CD4-positive, alpha-beta memory T cell (primary cell): ENCODE data around the gene EFTUD2. TPM values are rescaled to one million over a fixed set of nuclear protein-coding genes. Genes with fewer than 3 reads are reported as not detected.

ENCODE experiments used
- CTCF ChIA-PET: fragments of 350-600 bp; sonication (Branson Sonifier 250); formaldehyde crosslinking; loops from one replicate; lab custom pipeline; 2021; ENCODE audit warnings: inconsistent platforms; ENCODE audit not compliant: partially characterized antibody; lab: Charles Lee
- POLR2A ChIA-PET: fragments of 350-600 bp; sonication (Branson Sonifier 250); formaldehyde crosslinking; loops from one replicate; lab custom pipeline; 2021; ENCODE audit not compliant: partially characterized antibody; lab: Charles Lee
- DNase-seq, 5 donors: peaks; one replicate each; pipeline versions ENCODE4 v3.0.0 to v3.0.0-alpha.2; 2020 to 2022; ENCODE audit warnings: mixed read lengths in 1 of 5
- H3K27ac ChIP-seq: one replicate; pipeline ENCODE4 v1.7.0; 2013; ENCODE audit warnings: low read depth, low read length
- H3K27me3 ChIP-seq: 2 replicates; pipeline ENCODE4 v1.7.0; 2013; ENCODE audit warnings: mild to moderate bottlenecking, low read length, moderate library complexity; ENCODE audit not compliant: insufficient read depth
- H3K36me3 ChIP-seq: 2 replicates; pipeline ENCODE4 v1.7.0; 2013; ENCODE audit warnings: mild to moderate bottlenecking, low read length, moderate library complexity; ENCODE audit not compliant: insufficient read depth
- H3K4me1 ChIP-seq: 2 replicates; pipeline ENCODE4 v1.7.0; 2013; ENCODE audit warnings: mild to moderate bottlenecking, low read length, moderate library complexity; ENCODE audit not compliant: insufficient read depth
- H3K4me3 ChIP-seq, 2 donors: one replicate each; pipeline ENCODE4 v1.7.0; 2013; ENCODE audit warnings: low read length in 2 of 2, mild to moderate bottlenecking in 1 of 2
- H3K9me3 ChIP-seq, 2 donors: one replicate each; pipeline ENCODE4 v1.7.0; 2013; ENCODE audit warnings: low read length in 2 of 2, control low read depth in 1 of 2; ENCODE audit not compliant: control insufficient read depth in 1 of 2
- H3K27ac Mint-ChIP-seq, 7 donors: one replicate each; pipeline ENCODE4 v1.8.0; 2020 to 2021; ENCODE audit warnings: mixed read lengths in 7 of 7, mild to moderate bottlenecking in 6 of 7, inconsistent platforms in 3 of 7, moderate library complexity in 3 of 7
- H3K27me3 Mint-ChIP-seq, 2 donors: one replicate each; pipeline ENCODE4 v1.8.0; 2020 to 2021; ENCODE audit warnings: mixed read lengths in 2 of 2
- H3K36me3 Mint-ChIP-seq, 2 donors: one replicate each; pipeline ENCODE4 v1.8.0; 2020 to 2021; ENCODE audit warnings: mixed read lengths in 2 of 2, inconsistent platforms in 1 of 2, mild to moderate bottlenecking in 1 of 2
- H3K4me1 Mint-ChIP-seq, 4 donors: one replicate each; pipeline ENCODE4 v1.8.0; 2020 to 2021; ENCODE audit warnings: mixed read lengths in 4 of 4, mild to moderate bottlenecking in 1 of 4
- H3K4me3 Mint-ChIP-seq, 8 donors: one replicate each; pipeline ENCODE4 v1.8.0; 2020 to 2021; ENCODE audit warnings: mixed read lengths in 8 of 8, mild to moderate bottlenecking in 7 of 8, moderate library complexity in 6 of 8, inconsistent platforms in 3 of 8
- H3K9me3 Mint-ChIP-seq, 8 donors: one replicate each; pipeline ENCODE4 v1.8.0; 2020 to 2021; ENCODE audit warnings: mixed read lengths in 8 of 8, mild to moderate bottlenecking in 5 of 8, inconsistent platforms in 3 of 8, moderate library complexity in 1 of 8
- intact Hi-C: fragments of 100-400 bp; cut with micrococcal nuclease; formaldehyde crosslinking; loops from one replicate; pipeline ENCODE4 v1.15.1; 2023
- polyA plus RNA-seq, 2 donors: library from polyadenylated mRNA; unstranded; fragments of 300-500 nt; fragmentation: Illumina TruSeq; gene quantifications; one replicate each; pipeline ENCODE4 v1.2.3, GENCODE V29; 2021
- total RNA-seq, 2 experiments: library from RNA; stranded (reverse); gene quantifications; one replicate each; pipeline ENCODE4 v1.2.3, GENCODE V29; 2021

EFTUD2 gene
- total and polyA plus RNA-seq, 4 experiments from 2014 or later: 82.2 to 101 (median 90.6) TPM

DNA sequence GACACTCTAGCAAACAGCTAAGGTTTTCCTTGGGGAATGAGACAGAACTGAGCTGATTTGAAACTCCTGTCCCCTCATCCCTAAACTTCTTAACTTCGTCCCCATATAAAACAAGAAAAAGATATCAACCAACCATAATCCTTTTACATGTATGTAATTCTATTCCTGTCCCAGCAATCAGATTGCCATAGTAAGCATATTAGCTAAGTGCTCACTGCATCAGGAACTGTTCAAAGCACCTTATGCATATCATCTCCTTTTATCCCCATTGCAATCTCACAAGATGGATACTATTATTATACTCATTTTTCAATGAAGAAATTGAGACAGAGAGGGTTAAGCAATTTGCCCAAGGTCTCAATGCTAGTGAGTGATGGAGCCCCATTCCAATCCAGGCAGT, 41.5 kb upstream of the EFTUD2 start:
- ChIA-PET POLR2A (no interaction called here), CTCF (no interaction called here)
- H3K27me3 ChIP-seq: no peaks in the 10 kb centered on the region
- no peak overlapping the region for H3K4me3 Mint-ChIP-seq
- no peak overlapping the region for H3K4me3 ChIP-seq
- no peaks in the 10 kb centered on the region for H3K27me3 Mint-ChIP-seq
- H3K4me1 Mint-ChIP-seq: peaks cover 0 to 5% (median 2%) of the 10 kb centered on the region in 4 donors
- no peaks in the 10 kb centered on the region for H3K36me3 ChIP-seq
- H3K36me3 Mint-ChIP-seq: no peaks in the 10 kb centered on the region
- no peaks in the 10 kb centered on the region for H3K9me3 ChIP-seq
- no peak overlapping the region for H3K27ac ChIP-seq
- intact Hi-C loops: loop anchor here (10.0 kb wide), 1 partner anchor 74 kb away; no protein-coding TSS in a partner anchor
- no peak overlapping the region for H3K27ac Mint-ChIP-seq
- DNase-seq: no peak
- peaks cover 0 to 3% (median 0%) of the 10 kb centered on the region in 8 donors for H3K9me3 Mint-ChIP-seq
- peaks cover 13% of the 10 kb centered on the region for H3K4me1 ChIP-seq

DNA sequence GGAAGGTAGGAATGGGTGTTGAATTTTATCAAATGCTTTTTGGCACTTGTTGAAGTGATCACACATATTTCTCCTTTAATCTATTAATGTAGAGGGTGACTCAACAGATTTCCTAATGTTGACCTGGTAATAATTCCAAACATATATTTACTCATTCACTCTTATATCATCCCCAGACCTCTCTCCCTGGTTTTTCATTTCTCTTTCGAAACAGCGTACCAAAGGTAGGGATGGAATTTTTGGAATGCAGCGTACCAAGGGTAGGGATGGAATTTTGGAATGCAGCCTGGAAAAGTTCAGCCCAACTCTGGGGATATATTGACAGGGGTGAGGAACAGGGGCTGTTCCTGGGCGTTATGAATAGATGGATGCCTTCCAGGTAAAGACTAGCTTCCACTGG, 41.1 kb upstream of the EFTUD2 start:
- H3K9me3 ChIP-seq: no peaks in the 10 kb centered on the region
- intact Hi-C loops: loop anchor here (10.0 kb wide), 1 partner anchor 74 kb away; no protein-coding TSS in a partner anchor
- no peaks in the 10 kb centered on the region for H3K27me3 ChIP-seq
- DNase-seq: no peak
- peaks cover 13% of the 10 kb centered on the region for H3K4me1 ChIP-seq
- Mint-ChIP-seq H3K27ac (no peak overlapping the region), H3K4me3 (no peak overlapping the region), H3K9me3 (peaks cover 0 to 3% (median 0%) of the 10 kb centered on the region in 8 donors), H3K36me3 (no peaks in the 10 kb centered on the region), H3K4me1 (peaks cover 0 to 5% (median 2%) of the 10 kb centered on the region in 4 donors), H3K27me3 (no peaks in the 10 kb centered on the region)
- CTCF ChIA-PET: no interaction called here
- POLR2A ChIA-PET: no interaction called here
- H3K36me3 ChIP-seq: no peaks in the 10 kb centered on the region
- H3K4me3 ChIP-seq: no peak overlapping the region
- H3K27ac ChIP-seq: no peak overlapping the region

DNA sequence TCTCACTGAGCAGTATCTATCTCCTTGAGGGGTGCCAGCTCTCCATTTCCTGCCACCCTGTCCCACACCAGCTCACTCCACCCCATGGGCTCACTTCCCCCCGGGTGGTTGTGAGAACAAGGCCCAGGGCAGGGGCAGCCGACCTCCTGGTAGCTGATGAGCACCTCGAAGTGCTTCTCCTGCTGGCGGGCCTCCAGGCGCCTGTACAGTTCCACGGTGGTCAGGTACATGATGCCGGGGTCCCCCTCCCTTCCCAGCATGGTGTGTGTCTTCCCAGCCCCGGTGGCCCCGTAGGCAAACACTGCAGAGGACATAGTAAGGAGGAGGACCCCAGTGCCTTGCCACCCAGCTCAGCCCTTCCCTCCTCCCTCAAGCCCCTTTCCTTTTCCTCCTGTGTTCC, 35.9 kb upstream of the EFTUD2 start:
- CTCF ChIA-PET: no interaction called here
- DNase-seq: no peak
- intact Hi-C loops: no loop called here
- Mint-ChIP-seq H3K27ac (peak overlapping the region in 2 of 7 donors; percentile 48 to 65), H3K4me3 (no peak overlapping the region), H3K36me3 (no peaks in the 10 kb centered on the region), H3K9me3 (peaks cover 0 to 3% (median 0%) of the 10 kb centered on the region in 8 donors), H3K4me1 (peaks cover 0 to 2% (median 0%) of the 10 kb centered on the region in 4 donors), H3K27me3 (no peaks in the 10 kb centered on the region)
- Histone ChIP-seq H3K27me3 (no peaks in the 10 kb centered on the region), H3K36me3 (no peaks in the 10 kb centered on the region), H3K27ac (no peak overlapping the region), H3K4me3 (no peak overlapping the region), H3K9me3 (no peaks in the 10 kb centered on the region), H3K4me1 (no peaks in the 10 kb centered on the region)
- POLR2A ChIA-PET: no interaction called here

DNA sequence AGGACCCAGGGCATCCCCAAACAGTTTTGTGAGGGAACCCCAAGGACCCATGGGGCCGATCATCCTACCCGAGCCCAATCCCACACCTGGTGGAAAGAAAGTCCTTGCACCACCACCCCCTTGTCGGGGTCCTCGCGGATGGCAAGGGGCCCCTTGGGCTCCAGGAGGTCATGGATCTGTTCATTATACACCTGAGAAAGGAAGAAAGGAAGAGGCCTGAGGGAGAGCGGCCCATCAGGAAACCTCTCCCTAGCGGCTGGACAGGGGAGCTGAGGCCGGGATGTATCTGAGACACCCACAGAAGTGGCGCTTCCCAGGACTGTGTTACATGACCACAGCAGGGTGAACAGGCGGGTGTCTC, 35.5 kb upstream of the EFTUD2 start:
- Mint-ChIP-seq H3K4me1 (peaks cover 0 to 2% (median 0%) of the 10 kb centered on the region in 4 donors), H3K9me3 (peaks cover 0 to 3% (median 0%) of the 10 kb centered on the region in 8 donors), H3K36me3 (no peaks in the 10 kb centered on the region), H3K4me3 (no peak overlapping the region), H3K27ac (peak overlapping the region in 1 of 7 donors; percentile 72), H3K27me3 (no peaks in the 10 kb centered on the region)
- no peaks in the 10 kb centered on the region for H3K9me3 ChIP-seq
- H3K36me3 ChIP-seq: no peaks in the 10 kb centered on the region
- H3K4me3 ChIP-seq: no peak overlapping the region
- no peaks in the 10 kb centered on the region for H3K27me3 ChIP-seq
- intact Hi-C loops: no loop called here
- no peaks in the 10 kb centered on the region for H3K4me1 ChIP-seq
- DNase-seq: no peak
- POLR2A ChIA-PET: no interaction called here
- CTCF ChIA-PET: no interaction called here
- no peak overlapping the region for H3K27ac ChIP-seq

DNA sequence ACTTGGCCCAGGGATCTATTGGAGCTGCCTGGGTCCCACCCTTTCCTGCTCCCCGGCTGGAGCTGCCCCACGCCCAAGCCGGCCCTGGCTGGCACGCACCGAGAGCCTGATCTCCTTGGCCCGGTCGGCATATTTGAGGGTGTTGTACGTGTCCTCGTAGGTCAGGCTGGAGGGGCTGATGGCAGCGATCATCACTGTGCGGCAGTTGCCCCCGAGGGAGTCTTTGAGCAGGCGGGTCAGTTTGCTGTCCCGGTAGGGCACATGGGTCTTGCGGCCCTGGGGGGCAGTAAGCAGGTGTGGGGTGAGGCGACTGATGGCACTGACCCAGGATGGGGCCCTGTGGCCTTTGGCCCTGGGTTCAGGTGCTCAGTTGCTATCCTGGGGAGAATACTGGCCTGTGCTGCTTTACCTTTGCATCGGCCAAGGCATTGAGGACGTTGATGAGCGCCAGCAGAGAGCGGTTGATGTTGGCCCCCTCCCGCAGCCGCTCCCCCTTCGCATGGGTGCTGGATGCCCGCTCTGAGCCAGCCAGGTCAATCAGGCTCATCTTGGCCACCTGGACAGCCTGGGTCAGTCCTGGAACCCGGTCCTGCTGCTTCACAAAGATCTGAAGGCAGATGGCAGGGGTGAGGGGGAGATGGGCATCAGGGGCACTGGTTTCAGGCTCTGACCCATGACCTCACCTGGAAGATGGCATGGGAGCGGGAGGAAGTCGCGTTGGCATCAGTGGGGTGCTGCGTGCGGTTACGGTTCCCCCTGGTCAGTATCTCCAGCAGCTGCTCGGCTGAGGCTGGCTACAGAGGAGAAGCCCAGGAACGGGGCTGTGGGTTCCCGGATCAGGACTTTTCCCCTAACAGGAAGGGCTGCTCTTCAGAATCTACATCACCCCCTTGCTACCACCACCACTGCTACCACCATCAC, 34.8 kb upstream of the EFTUD2 start:
- CTCF ChIA-PET: no interaction called here
- intact Hi-C loops: no loop called here

DNA sequence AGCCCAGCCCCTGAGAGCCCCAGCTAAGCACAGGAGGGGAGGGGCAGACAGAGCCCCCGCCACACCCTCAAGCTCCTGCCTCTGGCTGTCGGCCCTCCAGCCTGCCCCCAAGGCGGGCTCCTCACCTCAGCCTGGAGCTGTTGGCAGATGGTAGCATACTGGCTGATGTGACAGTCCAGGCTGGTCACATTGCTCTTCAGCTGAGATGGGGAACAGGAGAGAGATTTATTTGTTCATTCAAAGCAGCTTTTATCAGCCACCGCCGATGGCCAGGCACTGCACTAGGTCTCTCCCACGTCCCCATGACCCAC, 33.5 kb upstream of the EFTUD2 start:
- Mint-ChIP-seq H3K4me3 (no peak overlapping the region), H3K36me3 (no peaks in the 10 kb centered on the region), H3K27ac (no peak overlapping the region), H3K27me3 (no peaks in the 10 kb centered on the region), H3K4me1 (no peaks in the 10 kb centered on the region), H3K9me3 (no peaks in the 10 kb centered on the region)
- no peaks in the 10 kb centered on the region for H3K27me3 ChIP-seq
- H3K27ac ChIP-seq: no peak overlapping the region
- H3K4me1 ChIP-seq: no peaks in the 10 kb centered on the region
- H3K36me3 ChIP-seq: no peaks in the 10 kb centered on the region
- H3K4me3 ChIP-seq: no peak overlapping the region
- intact Hi-C loops: no loop called here
- ChIA-PET POLR2A (no interaction called here), CTCF (interaction anchor here (1.5 kb wide), 1 partner anchor 12 kb away, joined by 4 read pairs; no protein-coding TSS in a partner anchor)
- H3K9me3 ChIP-seq: no peaks in the 10 kb centered on the region
- no peak for DNase-seq

More for the DNA sequence above, 34.8 kb upstream of the EFTUD2 start:
- Histone ChIP-seq H3K36me3 (no peaks in the 10 kb centered on the region), H3K4me3 (no peak overlapping the region), H3K9me3 (no peaks in the 10 kb centered on the region), H3K27me3 (no peaks in the 10 kb centered on the region), H3K27ac (no peak overlapping the region), H3K4me1 (no peaks in the 10 kb centered on the region)
- Mint-ChIP-seq H3K36me3 (no peaks in the 10 kb centered on the region), H3K4me3 (no peak overlapping the region), H3K27me3 (no peaks in the 10 kb centered on the region), H3K27ac (peak overlapping the region in 3 of 7 donors; percentile 48 to 72 (median 55)), H3K9me3 (peaks cover 0 to 3% (median 0%) of the 10 kb centered on the region in 8 donors), H3K4me1 (no peaks in the 10 kb centered on the region)
- POLR2A ChIA-PET: no interaction called here
- no peak for DNase-seq

DNA sequence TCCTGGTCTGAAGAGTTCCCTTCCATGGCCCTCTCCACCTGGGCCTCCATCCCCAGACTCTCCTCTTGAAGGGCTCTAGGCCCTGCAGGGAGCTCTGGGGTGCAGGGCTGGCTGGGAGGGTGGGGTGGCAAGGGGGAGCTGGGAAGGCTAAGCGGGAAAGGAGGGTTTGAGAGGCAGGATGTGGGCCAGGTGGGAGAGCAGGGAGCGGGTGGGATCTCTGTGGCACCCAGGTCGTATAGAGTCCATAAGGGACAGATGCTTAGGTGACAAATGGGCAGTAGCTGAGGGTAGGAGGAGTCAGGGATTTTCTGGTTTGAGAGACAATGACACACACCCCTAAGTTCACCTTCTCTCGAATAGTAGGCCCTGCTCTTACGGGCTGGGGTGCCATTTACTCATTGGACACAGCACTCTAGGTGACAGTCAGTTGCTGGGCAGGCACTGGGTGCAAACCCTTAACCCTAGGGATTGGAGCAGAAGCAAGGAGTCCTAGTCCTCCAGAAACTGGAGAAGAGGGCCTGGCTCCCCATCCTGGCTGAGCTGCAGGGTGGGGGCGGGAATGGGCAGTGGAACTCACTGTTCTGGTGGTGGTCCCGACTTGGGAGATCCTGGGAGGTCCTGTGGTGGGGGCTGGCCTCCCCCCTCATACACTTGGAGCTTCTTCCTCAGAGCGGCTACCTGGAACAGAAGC, 33.0 kb upstream of the EFTUD2 start:
- DNase-seq: no peak
- Histone ChIP-seq H3K4me3 (no peak overlapping the region), H3K27me3 (no peaks in the 10 kb centered on the region), H3K36me3 (no peaks in the 10 kb centered on the region), H3K9me3 (no peaks in the 10 kb centered on the region), H3K4me1 (no peaks in the 10 kb centered on the region), H3K27ac (no peak overlapping the region)
- H3K36me3 Mint-ChIP-seq: no peaks in the 10 kb centered on the region
- H3K27me3 Mint-ChIP-seq: no peaks in the 10 kb centered on the region
- H3K9me3 Mint-ChIP-seq: no peaks in the 10 kb centered on the region
- ChIA-PET CTCF (interaction anchor here (1.0 to 1.5 kb wide), 2 partner anchors 12 to 90 kb away, joined by 3 to 4 read pairs; no protein-coding TSS in a partner anchor), POLR2A (no interaction called here)
- intact Hi-C loops: no loop called here
- H3K27ac Mint-ChIP-seq: no peak overlapping the region
- no peaks in the 10 kb centered on the region for H3K4me1 Mint-ChIP-seq
- H3K4me3 Mint-ChIP-seq: no peak overlapping the region
